H1 (cell line): ENCODE results near the gene PRLH. TPM values are rescaled to one million over a fixed set of nuclear protein-coding genes. Genes with fewer than 3 reads are reported as not detected.

ENCODE experiments used
- CTCF ChIA-PET: fragments of 300-600 bp; sonication (Branson Sonifier 250); formaldehyde crosslinking; loops from one replicate; lab custom pipeline; 2021; ENCODE audit not compliant: partially characterized antibody; lab: Charles Lee
- POLR2A ChIA-PET: fragments of 300-600 bp; sonication (Branson Sonifier 250); formaldehyde crosslinking; loops from one replicate; lab custom pipeline; 2021; ENCODE audit warnings: inconsistent platforms; ENCODE audit not compliant: partially characterized antibody; lab: Charles Lee
- DNase-seq, 2 experiments: peaks; one replicate each; pipeline versions ENCODE4 v3.0.0 to v3.0.0-alpha.2; 2010 to 2022; ENCODE audit warnings: low spot score in 2 of 2, low read depth in 1 of 2, mixed read lengths in 1 of 2
- FAIRE-seq: peaks from 2 replicates; lab custom pipeline; 2011; peaks lifted over from hg19 to GRCh38; lab: Jason Lieb, UNC
- H2AFZ ChIP-seq: 2 replicates; pipeline ENCODE4 v1.8.1; 2012; ENCODE audit warnings: low read length, inconsistent platforms
- H2AK5ac ChIP-seq: 2 replicates; pipeline ENCODE4 v1.6.1; 2013; ENCODE audit warnings: low read depth, low read length
- H2BK120ac ChIP-seq: replicated peaks from 2 replicates; pipeline ENCODE3; 2013; ENCODE audit warnings: low read depth, low read length, inconsistent platforms
- H2BK12ac ChIP-seq: 2 replicates; pipeline ENCODE4 v1.6.1; 2013; ENCODE audit warnings: low read depth, low read length
- H2BK15ac ChIP-seq: 2 replicates; pipeline ENCODE4 v1.6.1; 2013; ENCODE audit warnings: low read length
- H2BK20ac ChIP-seq: 2 replicates; pipeline ENCODE4 v1.6.1; 2013; ENCODE audit warnings: low read length
- H2BK5ac ChIP-seq: 2 replicates; pipeline ENCODE4 v1.6.1; 2013; ENCODE audit warnings: low read depth, low read length
- H3K14ac ChIP-seq: 2 replicates; pipeline ENCODE4 v1.6.1; 2013; ENCODE audit warnings: inconsistent platforms; ENCODE audit not compliant: insufficient read length
- H3K18ac ChIP-seq: 2 replicates; pipeline ENCODE4 v1.6.1; 2013; ENCODE audit warnings: low read length; ENCODE audit errors: extremely low read depth
- H3K23ac ChIP-seq: 2 replicates; pipeline ENCODE4 v1.6.1; 2013; ENCODE audit warnings: inconsistent platforms; ENCODE audit not compliant: insufficient read length
- H3K23me2 ChIP-seq: 2 replicates; pipeline ENCODE4 v1.6.1; 2013; ENCODE audit warnings: low read depth, low read length
- H3K27ac ChIP-seq: 2 replicates; pipeline ENCODE4 v1.6.1; 2011; ENCODE audit warnings: low read depth, low read length, inconsistent platforms
- H3K27me3 ChIP-seq, 4 experiments: replicated peaks in 1 of 4; 1 replicate in 1 of 4; 2 replicates in 3 of 4; pipeline versions ENCODE4 v1.6.1 to v1.8.1; 2011 to 2013; ENCODE audit warnings: low read length in 3 of 4, mild to moderate bottlenecking in 3 of 4, inconsistent platforms in 2 of 4, mixed read lengths in 2 of 4, moderate library complexity in 1 of 4; ENCODE audit not compliant: control insufficient read depth in 3 of 4, insufficient read depth in 3 of 4; ENCODE audit errors: extremely low read depth in 1 of 4
- H3K36me3 ChIP-seq, 4 experiments: 2 replicates each; pipeline versions ENCODE4 v1.6.1 to v1.8.1; 2011 to 2013; ENCODE audit warnings: mild to moderate bottlenecking in 4 of 4, low read length in 3 of 4, moderate library complexity in 2 of 4, control low read depth in 1 of 4, inconsistent platforms in 1 of 4; ENCODE audit not compliant: insufficient read depth in 4 of 4, control insufficient read depth in 2 of 4
- H3K4ac ChIP-seq: replicated peaks from 2 replicates; pipeline ENCODE3; 2013; ENCODE audit warnings: low read length, low read depth, mixed read lengths, inconsistent platforms; ENCODE audit not compliant: insufficient read length
- H3K4me1 ChIP-seq, 4 experiments: replicated peaks in 1 of 4; 1 replicate in 1 of 4; 2 replicates in 3 of 4; pipeline versions ENCODE4 v1.6.1 to v1.8.1; 2011 to 2013; ENCODE audit warnings: low read length in 3 of 4, inconsistent platforms in 2 of 4, mixed read lengths in 1 of 4; ENCODE audit not compliant: insufficient read depth in 4 of 4, control insufficient read depth in 3 of 4
- H3K4me2 ChIP-seq, 2 experiments: 2 replicates each; pipeline versions ENCODE4 v1.6.1 to v1.8.1; 2011 to 2013; ENCODE audit warnings: low read depth in 2 of 2, low read length in 2 of 2, control low read depth in 1 of 2, inconsistent platforms in 1 of 2, mild to moderate bottlenecking in 1 of 2; ENCODE audit not compliant: insufficient read depth in 1 of 2
- H3K4me3 ChIP-seq, 4 experiments: fragments of 200-600, 300-600 bp in 1 of 4; sonication (generic), shearing (Covaris generic), sonication (Bioruptor Twin) in 1 of 4; 2 replicates each; pipeline versions ENCODE4 v1.5.1 to v1.8.1; 2011 to 2016; ENCODE audit warnings: low read length in 4 of 4, low read depth in 3 of 4, control low read depth in 2 of 4, inconsistent platforms in 2 of 4, mild to moderate bottlenecking in 2 of 4, mixed read lengths in 1 of 4, moderate library complexity in 1 of 4; ENCODE audit not compliant: insufficient read depth in 2 of 4; ENCODE audit errors: extremely low read depth in 1 of 4
- H3K56ac ChIP-seq: replicated peaks from 2 replicates; pipeline ENCODE3; 2013; ENCODE audit warnings: low read depth, mild to moderate bottlenecking, mixed read lengths, low read length, inconsistent platforms; ENCODE audit not compliant: insufficient read length
- H3K79me1 ChIP-seq: 2 replicates; pipeline ENCODE4 v1.6.1; 2013; ENCODE audit warnings: low read depth, low read length, control low read depth
- H3K79me2 ChIP-seq, 2 experiments: 2 replicates each; pipeline versions ENCODE4 v1.6.1 to v1.8.1; 2012 to 2013; ENCODE audit warnings: low read length in 2 of 2, mild to moderate bottlenecking in 2 of 2, inconsistent platforms in 1 of 2; ENCODE audit not compliant: insufficient read depth in 2 of 2, control insufficient read depth in 1 of 2
- H3K9ac ChIP-seq, 4 experiments: replicated peaks in 1 of 4; 1 replicate in 1 of 4; 2 replicates in 3 of 4; pipeline versions ENCODE4 v1.6.1 to v1.8.1; 2011 to 2013; ENCODE audit warnings: low read depth in 3 of 4, low read length in 3 of 4, control low read depth in 2 of 4, mild to moderate bottlenecking in 2 of 4, moderate library complexity in 2 of 4, inconsistent platforms in 1 of 4; ENCODE audit errors: extremely low read depth in 1 of 4
- H3K9me3 ChIP-seq, 2 experiments: 2 replicates each; pipeline versions ENCODE4 v1.6.1 to v1.8.1; 2012 to 2013; ENCODE audit warnings: mild to moderate bottlenecking in 2 of 2, moderate library complexity in 2 of 2, control low read depth in 1 of 2, inconsistent platforms in 1 of 2, low read depth in 1 of 2, low read length in 1 of 2, mixed read lengths in 1 of 2; ENCODE audit not compliant: insufficient read depth in 2 of 2
- H4K20me1 ChIP-seq, 2 experiments: replicated peaks in 1 of 2; 2 replicates each; pipeline versions ENCODE3 to v1.8.1; 2011 to 2013; ENCODE audit warnings: inconsistent platforms in 2 of 2, low read length in 2 of 2, mild to moderate bottlenecking in 1 of 2; ENCODE audit not compliant: insufficient read depth in 2 of 2, control insufficient read depth in 1 of 2
- H4K5ac ChIP-seq: 2 replicates; pipeline ENCODE4 v1.6.1; 2013; ENCODE audit warnings: low read length, low read depth, mixed read lengths, inconsistent platforms; ENCODE audit not compliant: insufficient read length
- H4K8ac ChIP-seq: 2 replicates; pipeline ENCODE4 v1.8.0; 2013; ENCODE audit warnings: mild to moderate bottlenecking, moderate library complexity, low read length, inconsistent platforms; ENCODE audit not compliant: insufficient read depth; ENCODE audit errors: extremely low read depth
- H4K91ac ChIP-seq: replicated peaks from 2 replicates; pipeline ENCODE3; 2013; ENCODE audit warnings: low read length, mixed read lengths, inconsistent platforms; ENCODE audit not compliant: insufficient read length
- ATF2 ChIP-seq: IDR thresholded peaks from 2 replicates; pipeline ENCODE4 v1.6.1; 2012; ENCODE audit warnings: low read length, inconsistent platforms
- FOSL1 ChIP-seq: IDR thresholded peaks from 2 replicates; pipeline ENCODE4 v1.6.1; 2011; ENCODE audit warnings: mild to moderate bottlenecking, low read depth, low read length, moderate library complexity; ENCODE audit not compliant: insufficient read depth
- WGBS, 2 experiments: shearing (Covaris generic) in 1 of 2; methylation state at CpG; one replicate each; pipeline versions ENCODE4 v1.1.6 to v1.1.7; 2013 to 2015; ENCODE audit warnings: low lambda C conversion rate in 2 of 2, mixed read lengths in 2 of 2, inconsistent platforms in 1 of 2, low coverage in 1 of 2, missing lambda C conversion rate in 1 of 2; ENCODE audit not compliant: insufficient replicate concordance in 2 of 2, insufficient coverage in 1 of 2, insufficient read length in 1 of 2; ENCODE audit errors: extremely low coverage in 1 of 2, missing lambda C conversion rate in 1 of 2; 5-methylcytosine and 5-hydroxymethylcytosine counted together
- polyA plus RNA-seq, 7 experiments: library from polyadenylated mRNA; depleted of rRNA in 3 of 7; stranded (reverse) in 5 of 7; unstranded in 2 of 7; fragments of >200 nt in 5 of 7; fragments of 200-250 nt in 2 of 7; gene quantifications; 1 replicate in 5 of 7; 2 replicates in 1 of 7; 4 replicates in 1 of 7; pipeline versions ENCODE4 v1.2.1 to v1.2.3, GENCODE V29; 2011 to 2013; ENCODE audit warnings: missing spikeins in 2 of 7, mixed read lengths in 2 of 7
- total RNA-seq: library from RNA; stranded (reverse); fragmentation: NEBNext Ultra II Directional; extraction: Animal tissue kit (Norgen Biotek cat#: 25700); gene quantifications from 2 replicates; pipeline ENCODE4 v1.2.1, GENCODE V29; 2021

The PRLH gene
- total and polyA plus RNA-seq, 2 of the 8 experiments (the other 6 are each of a cell fraction or from before 2014, with no cell fraction given), result not detected

GRCh38 chr2:237594514-237594871 is 28.1 kb downstream of the PRLH start:
- peaks cover 4 to 9% of the 10 kb centered on the region in 2 experiments; a peak in 2 of 4 replicates for H3K79me2 ChIP-seq
- H3K4me1 ChIP-seq, result peaks cover 18 to 54% (median 36%) of the 10 kb centered on the region in 4 experiments
- peak overlapping the region in 1 of 4 experiments; percentile 24; a peak in 1 of 8 replicates for H3K4me3 ChIP-seq
- ChIA-PET CTCF (interaction anchor here (0.7 to 6.9 kb wide), 7 partner anchors 9 to 151 kb away, joined by 3 to 47 read pairs (median 4); no protein-coding TSS in a partner anchor), POLR2A (interaction anchor here (0.8 to 2.6 kb wide), 6 partner anchors 13 to 97 kb away, joined by 3 to 14 read pairs (median 3); no protein-coding TSS in a partner anchor)
- H2AFZ ChIP-seq, result no peak overlapping the region
- no peaks in the 10 kb centered on the region for H3K27me3 ChIP-seq
- WGBS, 2 experiments, result 15% methylated on average over 5 of the region's 5 CpGs; no CpG with 5 or more reads in 1 of the 2 experiments
- peak overlapping the region; percentile 98 for H2AK5ac ChIP-seq
- H3K9ac ChIP-seq, result no peak overlapping the region
- no peak overlapping the region for H3K23ac ChIP-seq
- H3K18ac ChIP-seq, result peak overlapping the region; percentile 95; the same call in 1 of the 2 replicates
- TF ChIP-seq ATF2 (0 out of 2 replicates have a peak, but pooled peaks have one; percentile 40), FOSL1 (no peak)
- DNase-seq, result no peak
- H3K36me3 ChIP-seq, result no peaks in the 10 kb centered on the region
- no peak overlapping the region; the same call in 1 of the 2 replicates for H4K8ac ChIP-seq
- peak overlapping the region; percentile 91 for H2BK5ac ChIP-seq
- peak overlapping the region; percentile 96 for H2BK120ac ChIP-seq
- H3K14ac ChIP-seq, result no peak overlapping the region
- H3K4me2 ChIP-seq, result peak overlapping the region; percentile 32 to 37
- peak overlapping the region; percentile 98 for H4K91ac ChIP-seq
- peak overlapping the region; percentile 24 for H3K56ac ChIP-seq
- H4K20me1 ChIP-seq, result no peaks in the 10 kb centered on the region
- peak overlapping the region; percentile 61 for H4K5ac ChIP-seq
- FAIRE-seq, result no peak
- H2BK20ac ChIP-seq, result peak overlapping the region; percentile 94; the same call in 1 of the 2 replicates
- H3K9me3 ChIP-seq, result no peaks in the 10 kb centered on the region
- H3K4ac ChIP-seq, result peak overlapping the region; percentile 39
- H2BK15ac ChIP-seq, result no peak overlapping the region
- no peaks in the 10 kb centered on the region for H3K79me1 ChIP-seq
- peaks cover 4% of the 10 kb centered on the region for H3K23me2 ChIP-seq
- peak overlapping the region; percentile 9; the same call in 1 of the 2 replicates for H3K27ac ChIP-seq
- H2BK12ac ChIP-seq, result peak overlapping the region; percentile 69; the same call in 1 of the 2 replicates
